ENCODE results near the gene GOLT1A. TPM values are rescaled to one million over a fixed set of nuclear protein-coding genes. Genes with fewer than 3 reads are reported as not detected.
A peak's percentile ranks its signal among the peaks of the same experiment; 100 is the strongest.

GOLT1A gene
- polyA plus RNA-seq, 3 donors = not detected

- Histone ChIP-seq H3K4me2 (replicated peaks; ENCODE audit: extremely low read depth, low read length, poor library complexity, severe bottlenecking) (no peak overlapping the region), H3K4me3 (replicated peaks in 1 of 3; ENCODE audit: low read depth in 2 of 3, low read length in 3 of 3) (no peak overlapping the region), H3K27me3 (ENCODE audit: control insufficient read depth in 2 of 2, insufficient read depth in 2 of 2, low read length in 2 of 2) (no peaks in the 10 kb centered on the region), H3K36me3 (replicated peaks in 1 of 2; ENCODE audit: control insufficient read depth in 1 of 2, insufficient read depth in 2 of 2, low read length in 2 of 2) (no peaks in the 10 kb centered on the region), H3K9me3 (replicated peaks in 1 of 2; ENCODE audit: control insufficient read depth in 1 of 2, insufficient read depth in 1 of 2, low read length in 2 of 2) (no peaks in the 10 kb centered on the region), H4K20me1 (ENCODE audit: insufficient read depth, low read length) (no peaks in the 10 kb centered on the region), H3K9ac (ENCODE audit: insufficient read depth, low read length, poor library complexity, severe bottlenecking) (no peak overlapping the region), H3K79me2 (ENCODE audit: insufficient read depth, low read length) (no peaks in the 10 kb centered on the region), H2AFZ (ENCODE audit: insufficient read depth, low read depth, low read length, poor library complexity, severe bottlenecking) (no peak overlapping the region), H3K4me1 (ENCODE audit: control insufficient read depth in 1 of 2, insufficient read depth in 2 of 2, low read length in 2 of 2) (no peaks in the 10 kb centered on the region), H3K27ac (ENCODE audit: low read depth in 1 of 2, low read length in 2 of 2) (no peak overlapping the region)
- Mint-ChIP-seq H3K4me1 (no peaks in the 10 kb centered on the region), H3K27ac (no peak overlapping the region), H3K36me3 (peaks cover 0 to 4% of the 10 kb centered on the region in 2 donors), H3K4me3 (no peak overlapping the region), H3K9me3 (no peaks in the 10 kb centered on the region), H3K27me3 (ENCODE audit: low read depth in 3 of 3) (peaks cover 0 to 2% (median 1%) of the 10 kb centered on the region in 3 donors)
- intact Hi-C loops (cut with micrococcal nuclease) = loop anchor here in 1 of 2 donors (10.0 kb wide), 1 partner anchor 102 kb away; no protein-coding TSS in a partner anchor
- no peak for DNase-seq
- no peak for TF ChIP-seq CTCF (IDR thresholded peaks at IDR 0.05)
- WGBS (ENCODE audit: insufficient coverage) = 96% methylated on average over 10 of the region's 13 CpGs
Measured at GRCh38 chr1:204262506-204263253, 48.9 kb upstream of the GOLT1A start.

GRCh38 chr1:204261746-204262505, 48.1 kb upstream of the GOLT1A start:
- H4K20me1 ChIP-seq (ENCODE audit: insufficient read depth, low read length) = no peaks in the 10 kb centered on the region
- H3K9me3 Mint-ChIP-seq = no peaks in the 10 kb centered on the region
- H3K27ac Mint-ChIP-seq = peak overlapping the region in 1 of 7 donors; percentile 33
- H3K27me3 ChIP-seq (ENCODE audit: control insufficient read depth in 2 of 2, insufficient read depth in 2 of 2, low read length in 2 of 2) = no peaks in the 10 kb centered on the region
- H3K27ac ChIP-seq (ENCODE audit: low read depth in 1 of 2, low read length in 2 of 2) = no peak overlapping the region
- H3K79me2 ChIP-seq (ENCODE audit: insufficient read depth, low read length) = no peaks in the 10 kb centered on the region
- H3K4me1 Mint-ChIP-seq = no peaks in the 10 kb centered on the region
- H3K4me2 ChIP-seq (replicated peaks; ENCODE audit: extremely low read depth, low read length, poor library complexity, severe bottlenecking) = no peak overlapping the region
- H3K4me3 ChIP-seq (replicated peaks in 1 of 3; ENCODE audit: low read depth in 2 of 3, low read length in 3 of 3) = no peak overlapping the region
- H3K36me3 ChIP-seq (replicated peaks in 1 of 2; ENCODE audit: control insufficient read depth in 1 of 2, insufficient read depth in 2 of 2, low read length in 2 of 2) = no peaks in the 10 kb centered on the region
- no peak overlapping the region for H2AFZ ChIP-seq (ENCODE audit: insufficient read depth, low read depth, low read length, poor library complexity, severe bottlenecking)
- no peak overlapping the region for H3K4me3 Mint-ChIP-seq
- WGBS (ENCODE audit: insufficient coverage) = 93% methylated on average over 11 of the region's 13 CpGs
- H3K36me3 Mint-ChIP-seq = no peaks in the 10 kb centered on the region
- H3K4me1 ChIP-seq (ENCODE audit: control insufficient read depth in 1 of 2, insufficient read depth in 2 of 2, low read length in 2 of 2) = no peaks in the 10 kb centered on the region
- DNase-seq = no peak
- peaks cover 0 to 3% (median 2%) of the 10 kb centered on the region in 3 donors for H3K27me3 Mint-ChIP-seq (ENCODE audit: low read depth in 3 of 3)
- intact Hi-C loops (cut with micrococcal nuclease) = loop anchor here in 1 of 2 donors (10.0 kb wide), 1 partner anchor 103 kb away; no protein-coding TSS in a partner anchor
- no peak overlapping the region for H3K9ac ChIP-seq (ENCODE audit: insufficient read depth, low read length, poor library complexity, severe bottlenecking)
- no peak for TF ChIP-seq CTCF (IDR thresholded peaks at IDR 0.05)
- H3K9me3 ChIP-seq (replicated peaks in 1 of 2; ENCODE audit: control insufficient read depth in 1 of 2, insufficient read depth in 1 of 2, low read length in 2 of 2) = no peaks in the 10 kb centered on the region
